Measurements from ENCODE around the gene SATB2. TPM values are rescaled to one million over a fixed set of nuclear protein-coding genes. Genes with fewer than 3 reads are reported as not detected.

Gene SATB2
- total and polyA plus RNA-seq, 2 donors (not counting 1 experiment from before 2014, with no cell fraction given), result 3.8 to 28.1 TPM

DNA sequence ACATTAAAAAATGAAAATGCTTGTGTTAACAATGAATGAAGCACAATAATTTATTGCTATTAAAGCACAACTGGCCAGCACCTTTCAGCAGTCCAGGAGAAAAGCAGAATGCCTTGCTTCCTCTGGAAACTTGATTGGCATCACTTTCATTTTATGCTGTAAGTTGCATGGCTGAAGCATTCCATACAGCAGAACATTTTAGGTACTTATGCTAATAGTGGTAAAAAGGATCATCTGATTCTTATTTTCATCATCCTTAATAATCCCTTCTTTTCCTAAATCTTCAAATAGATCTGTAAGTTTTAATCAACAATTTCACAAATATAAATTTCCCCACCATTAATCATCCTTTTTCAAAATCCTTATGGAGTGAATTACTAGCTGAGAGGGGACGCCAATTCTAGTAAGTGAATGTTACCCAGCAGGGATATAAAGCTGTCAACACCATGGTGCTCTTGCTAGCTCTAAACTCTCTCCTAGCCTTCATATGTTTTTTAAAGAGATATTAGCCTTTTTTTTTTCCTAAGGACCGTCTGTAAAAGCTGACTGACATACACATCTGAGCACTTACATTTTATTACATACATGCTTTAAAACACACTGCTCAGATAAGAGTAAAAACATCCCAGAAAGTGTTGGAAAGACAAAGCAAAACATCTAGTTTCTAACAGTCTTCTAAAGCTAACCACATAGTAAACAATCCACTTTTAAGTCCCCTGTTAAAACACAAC is 5.3 kb downstream of the SATB2 start:
- no peaks in the 10 kb centered on the region for H3K9me3 ChIP-seq (ENCODE audit: control insufficient read depth, insufficient read depth, low read depth, low read length)
- H3K27ac ChIP-seq (ENCODE audit: insufficient read depth, low read length), result no peak overlapping the region
- no peak for DNase-seq (ENCODE audit: low read depth in 2 of 2)
- H3K4me3 ChIP-seq (replicated peaks in 1 of 4; ENCODE audit: control extremely low read depth in 1 of 4, insufficient read depth in 1 of 4, low read depth in 3 of 4, low read length in 4 of 4), result no peak overlapping the region
- H3K27me3 ChIP-seq (ENCODE audit: control insufficient read depth, insufficient read depth, low read length), result no peaks in the 10 kb centered on the region
- no peaks in the 10 kb centered on the region for H4K20me1 ChIP-seq (ENCODE audit: control insufficient read depth, extremely low read depth, insufficient read depth, low read length)
- peaks cover 24% of the 10 kb centered on the region for H3K79me2 ChIP-seq (ENCODE audit: control insufficient read depth, insufficient read depth, low read length)
- H2AFZ ChIP-seq (ENCODE audit: low read length), result no peak overlapping the region
- no peak overlapping the region for H3K4me2 ChIP-seq (ENCODE audit: extremely low read depth, insufficient read depth, low read length)
- peaks cover 3% of the 10 kb centered on the region for H3K4me1 ChIP-seq (ENCODE audit: control insufficient read depth, extremely low read depth, insufficient read depth, low read length)
- no peak for TF ChIP-seq EZH2 (IDR thresholded peaks at IDR 0.05; ENCODE audit: low read length, missing control alignments)
- TF ChIP-seq, protein P1, sequence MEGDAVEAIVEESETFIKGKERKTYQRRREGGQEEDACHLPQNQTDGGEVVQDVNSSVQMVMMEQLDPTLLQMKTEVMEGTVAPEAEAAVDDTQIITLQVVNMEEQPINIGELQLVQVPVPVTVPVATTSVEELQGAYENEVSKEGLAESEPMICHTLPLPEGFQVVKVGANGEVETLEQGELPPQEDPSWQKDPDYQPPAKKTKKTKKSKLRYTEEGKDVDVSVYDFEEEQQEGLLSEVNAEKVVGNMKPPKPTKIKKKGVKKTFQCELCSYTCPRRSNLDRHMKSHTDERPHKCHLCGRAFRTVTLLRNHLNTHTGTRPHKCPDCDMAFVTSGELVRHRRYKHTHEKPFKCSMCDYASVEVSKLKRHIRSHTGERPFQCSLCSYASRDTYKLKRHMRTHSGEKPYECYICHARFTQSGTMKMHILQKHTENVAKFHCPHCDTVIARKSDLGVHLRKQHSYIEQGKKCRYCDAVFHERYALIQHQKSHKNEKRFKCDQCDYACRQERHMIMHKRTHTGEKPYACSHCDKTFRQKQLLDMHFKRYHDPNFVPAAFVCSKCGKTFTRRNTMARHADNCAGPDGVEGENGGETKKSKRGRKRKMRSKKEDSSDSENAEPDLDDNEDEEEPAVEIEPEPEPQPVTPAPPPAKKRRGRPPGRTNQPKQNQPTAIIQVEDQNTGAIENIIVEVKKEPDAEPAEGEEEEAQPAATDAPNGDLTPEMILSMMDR (conservative IDR thresholded peaks at IDR 0.05 in 1 of 2, IDR thresholded peaks at IDR 0.05 in 1 of 2; ENCODE audit: low read depth in 1 of 2, low read length in 2 of 2), result no peak
- H3K36me3 ChIP-seq (ENCODE audit: control insufficient read depth, insufficient read depth, low read length), result no peaks in the 10 kb centered on the region
- H3K9ac ChIP-seq (ENCODE audit: insufficient read depth, low read length), result no peak overlapping the region

DNA sequence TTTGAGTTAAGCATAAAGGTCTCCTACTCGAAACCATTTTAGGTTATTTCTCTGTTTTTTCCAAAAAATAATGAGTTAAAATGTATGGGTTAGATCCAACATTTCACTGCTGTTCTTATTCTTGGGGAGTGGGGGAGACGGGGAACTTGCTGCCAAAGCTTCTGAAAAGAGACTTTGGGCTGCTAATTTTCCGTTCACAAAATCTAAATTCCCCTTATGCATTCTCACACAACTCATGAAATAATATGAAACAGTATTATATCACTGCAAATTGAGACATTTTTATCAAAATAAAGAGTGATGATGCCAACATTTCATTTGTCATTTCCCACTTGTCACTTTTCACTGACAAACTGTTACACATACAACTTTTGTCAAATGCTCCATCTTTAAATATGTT is 7.8 kb downstream of the SATB2 start:
- Histone ChIP-seq H4K20me1 (ENCODE audit: control insufficient read depth, extremely low read depth, insufficient read depth, low read length) (no peaks in the 10 kb centered on the region), H3K27me3 (ENCODE audit: control insufficient read depth, insufficient read depth, low read length) (no peaks in the 10 kb centered on the region), H3K36me3 (ENCODE audit: control insufficient read depth, insufficient read depth, low read length) (no peaks in the 10 kb centered on the region), H3K79me2 (ENCODE audit: control insufficient read depth, insufficient read depth, low read length) (peaks cover 5% of the 10 kb centered on the region), H3K9ac (ENCODE audit: insufficient read depth, low read length) (no peak overlapping the region), H3K9me3 (ENCODE audit: control insufficient read depth, insufficient read depth, low read depth, low read length) (no peaks in the 10 kb centered on the region), H3K4me2 (ENCODE audit: extremely low read depth, insufficient read depth, low read length) (no peak overlapping the region), H3K4me1 (ENCODE audit: control insufficient read depth, extremely low read depth, insufficient read depth, low read length) (no peaks in the 10 kb centered on the region), H3K27ac (ENCODE audit: insufficient read depth, low read length) (no peak overlapping the region), H3K4me3 (replicated peaks in 1 of 4; ENCODE audit: control extremely low read depth in 1 of 4, insufficient read depth in 1 of 4, low read depth in 3 of 4, low read length in 4 of 4) (no peak overlapping the region), H2AFZ (ENCODE audit: low read length) (no peak overlapping the region)
- TF ChIP-seq EZH2 (IDR thresholded peaks at IDR 0.05; ENCODE audit: low read length, missing control alignments), result no peak
- TF ChIP-seq, protein P1 (conservative IDR thresholded peaks at IDR 0.05 in 1 of 2, IDR thresholded peaks at IDR 0.05 in 1 of 2; ENCODE audit: low read depth in 1 of 2, low read length in 2 of 2), result no peak
- DNase-seq (ENCODE audit: low read depth in 2 of 2), result no peak

DNA sequence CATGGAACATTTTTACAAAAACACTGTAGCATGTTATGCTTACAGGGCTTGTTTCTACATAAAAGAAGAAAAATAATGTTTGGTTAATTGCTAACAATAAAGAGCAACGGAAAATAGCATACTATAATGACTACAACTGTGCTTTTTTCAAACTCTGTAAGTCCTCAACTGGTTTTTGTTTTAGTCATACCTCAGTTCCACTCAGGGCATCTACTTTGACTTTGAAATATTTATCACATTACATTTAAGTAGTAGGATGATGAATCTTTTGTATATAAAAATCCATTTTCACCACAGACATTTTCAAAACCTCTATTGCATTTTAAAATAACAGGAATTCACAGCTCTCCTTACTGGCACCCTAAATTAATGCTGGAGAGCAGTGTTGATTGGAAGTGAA is 8.3 kb downstream of the SATB2 start:
- Histone ChIP-seq H2AFZ (ENCODE audit: low read length) (no peak overlapping the region), H3K79me2 (ENCODE audit: control insufficient read depth, insufficient read depth, low read length) (peaks cover 5% of the 10 kb centered on the region), H3K4me1 (ENCODE audit: control insufficient read depth, extremely low read depth, insufficient read depth, low read length) (no peaks in the 10 kb centered on the region), H3K9me3 (ENCODE audit: control insufficient read depth, insufficient read depth, low read depth, low read length) (no peaks in the 10 kb centered on the region), H3K36me3 (ENCODE audit: control insufficient read depth, insufficient read depth, low read length) (no peaks in the 10 kb centered on the region), H4K20me1 (ENCODE audit: control insufficient read depth, extremely low read depth, insufficient read depth, low read length) (no peaks in the 10 kb centered on the region), H3K4me2 (ENCODE audit: extremely low read depth, insufficient read depth, low read length) (no peak overlapping the region), H3K4me3 (replicated peaks in 1 of 4; ENCODE audit: control extremely low read depth in 1 of 4, insufficient read depth in 1 of 4, low read depth in 3 of 4, low read length in 4 of 4) (no peak overlapping the region), H3K27me3 (ENCODE audit: control insufficient read depth, insufficient read depth, low read length) (no peaks in the 10 kb centered on the region), H3K27ac (ENCODE audit: insufficient read depth, low read length) (no peak overlapping the region), H3K9ac (ENCODE audit: insufficient read depth, low read length) (no peak overlapping the region)
- no peak for TF ChIP-seq EZH2 (IDR thresholded peaks at IDR 0.05; ENCODE audit: low read length, missing control alignments)
- TF ChIP-seq, protein P1 (conservative IDR thresholded peaks at IDR 0.05 in 1 of 2, IDR thresholded peaks at IDR 0.05 in 1 of 2; ENCODE audit: low read depth in 1 of 2, low read length in 2 of 2), result no peak
- DNase-seq (ENCODE audit: low read depth in 2 of 2), result peak in 1 of 2 donors; percentile 79

Data from fibroblast of lung (primary cell).